GM18858 (cell line): ENCODE measurements around the gene FAM98B.

ENCODE experiments used
- ATAC-seq: cut with Tn5 transposase; IDR thresholded peaks from one replicate; pipeline ENCODE4 v1.9.1; 2021; ENCODE audit not compliant: unreplicated experiment

FAM98B gene

DNA sequence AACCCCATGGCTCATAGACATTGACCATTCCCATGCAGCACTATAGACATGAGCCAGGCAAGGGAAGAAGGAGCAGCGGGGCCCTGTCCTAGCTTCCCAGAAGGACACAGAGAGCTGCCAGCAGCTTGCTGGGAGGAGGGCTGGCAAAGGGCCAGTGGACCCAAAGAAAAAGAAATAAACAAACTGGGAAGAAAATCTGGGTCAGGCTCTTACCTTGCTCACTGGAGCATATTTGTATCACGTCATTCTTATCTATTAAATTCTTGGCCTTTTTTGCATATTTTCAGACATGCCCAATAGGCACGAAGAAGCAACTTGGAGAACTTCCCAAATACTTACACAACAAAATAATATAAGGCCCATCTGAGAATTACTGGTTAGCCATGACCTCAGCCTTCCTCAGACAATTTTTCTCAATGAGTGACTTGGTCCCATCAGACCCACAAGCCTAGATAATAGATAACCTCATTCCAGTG lies 82.3 kb downstream of the FAM98B start:
- ATAC-seq = no peak
